ENCODE measurements around the gene COPS7A.

DNA sequence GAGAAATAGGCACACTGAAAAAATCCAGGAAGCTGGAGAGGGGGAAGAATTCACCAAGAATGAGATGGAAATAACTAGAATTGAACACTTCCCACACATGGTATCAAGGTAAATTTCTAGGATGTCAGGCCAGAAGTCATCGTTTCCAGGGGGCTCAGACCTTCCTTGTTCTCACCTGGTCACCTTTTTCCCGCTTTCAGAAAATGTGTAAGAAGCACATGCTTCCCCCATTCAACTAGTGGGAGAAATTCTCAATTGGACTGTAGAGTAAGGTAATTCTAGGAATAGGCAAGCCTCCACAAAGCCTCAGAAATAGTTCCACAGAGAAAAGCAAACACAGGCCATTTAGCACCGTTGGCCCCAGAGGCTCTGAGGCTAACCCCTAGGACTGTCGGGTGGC, 39.5 kb downstream of the COPS7A start:
- TF ChIP-seq, protein P1, sequence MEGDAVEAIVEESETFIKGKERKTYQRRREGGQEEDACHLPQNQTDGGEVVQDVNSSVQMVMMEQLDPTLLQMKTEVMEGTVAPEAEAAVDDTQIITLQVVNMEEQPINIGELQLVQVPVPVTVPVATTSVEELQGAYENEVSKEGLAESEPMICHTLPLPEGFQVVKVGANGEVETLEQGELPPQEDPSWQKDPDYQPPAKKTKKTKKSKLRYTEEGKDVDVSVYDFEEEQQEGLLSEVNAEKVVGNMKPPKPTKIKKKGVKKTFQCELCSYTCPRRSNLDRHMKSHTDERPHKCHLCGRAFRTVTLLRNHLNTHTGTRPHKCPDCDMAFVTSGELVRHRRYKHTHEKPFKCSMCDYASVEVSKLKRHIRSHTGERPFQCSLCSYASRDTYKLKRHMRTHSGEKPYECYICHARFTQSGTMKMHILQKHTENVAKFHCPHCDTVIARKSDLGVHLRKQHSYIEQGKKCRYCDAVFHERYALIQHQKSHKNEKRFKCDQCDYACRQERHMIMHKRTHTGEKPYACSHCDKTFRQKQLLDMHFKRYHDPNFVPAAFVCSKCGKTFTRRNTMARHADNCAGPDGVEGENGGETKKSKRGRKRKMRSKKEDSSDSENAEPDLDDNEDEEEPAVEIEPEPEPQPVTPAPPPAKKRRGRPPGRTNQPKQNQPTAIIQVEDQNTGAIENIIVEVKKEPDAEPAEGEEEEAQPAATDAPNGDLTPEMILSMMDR (IDR thresholded peaks at IDR 0.05): no peak
- no peak for TF ChIP-seq POLR2AphosphoS5 (IDR thresholded peaks at IDR 0.05)
- no peak for TF ChIP-seq EP300 (IDR thresholded peaks at IDR 0.05)
